OCI-LY7 (cell line): ENCODE data around the gene QPCTL. TPM values are rescaled to one million over a fixed set of nuclear protein-coding genes. Genes with fewer than 3 reads are reported as not detected.

Experiments
- BruUV-seq: library from RNA; stranded (reverse); fragments of 400-500 nt; replicated peaks from 2 replicates; lab custom pipeline; 2021; lab: Mats Ljungman, UMichigan
- CTCF ChIA-PET: fragments of 300-600 bp; sonication (Branson Sonifier 250); formaldehyde crosslinking; loops from one replicate; lab custom pipeline; 2022; ENCODE audit warnings: antibody characterized with exemption; ENCODE audit not compliant: unreplicated experiment; lab: Charles Lee
- POLR2A ChIA-PET: fragments of 300-600 bp; sonication (Branson Sonifier 250); formaldehyde crosslinking; loops from one replicate; lab custom pipeline; 2022; ENCODE audit warnings: antibody characterized with exemption; lab: Charles Lee
- DNase-seq: peaks from one replicate; pipeline ENCODE4 v3.0.0-alpha.2; 2015; ENCODE audit warnings: low spot score
- H2AFZ ChIP-seq: fragments of 200-600 bp; sonication (generic), shearing (Covaris generic); 2 replicates; pipeline ENCODE4 v1.6.1; 2014; ENCODE audit warnings: mild to moderate bottlenecking, antibody characterized with exemption, low read length, moderate library complexity
- H3K27ac ChIP-seq: fragments of 200-600 bp; sonication (generic); 2 replicates; pipeline ENCODE4 v1.5.1; 2014; ENCODE audit warnings: mixed run types, low read depth, mild to moderate bottlenecking, moderate library complexity, low read length, inconsistent platforms; ENCODE audit not compliant: poor library complexity, severe bottlenecking
- H3K36me3 ChIP-seq: fragments of 200-600 bp; sonication (generic); 2 replicates; pipeline ENCODE4 v1.6.1; 2014; ENCODE audit warnings: mild to moderate bottlenecking, antibody characterized with exemption, low read length, moderate library complexity, mixed read lengths; ENCODE audit not compliant: insufficient read depth
- H3K4me1 ChIP-seq: fragments of 200-600 bp; sonication (generic); 2 replicates; pipeline ENCODE4 v1.5.1; 2014; ENCODE audit warnings: mild to moderate bottlenecking, low read length; ENCODE audit not compliant: insufficient read depth, poor library complexity, severe bottlenecking
- H3K4me2 ChIP-seq: fragments of 200-600 bp; sonication (generic); 2 replicates; pipeline ENCODE4 v1.6.1; 2014; ENCODE audit warnings: mild to moderate bottlenecking, low read length
- H3K4me3 ChIP-seq: fragments of 200-600 bp; sonication (generic); 2 replicates; pipeline ENCODE4 v1.5.1; 2014; ENCODE audit warnings: mild to moderate bottlenecking, low read depth, low read length; ENCODE audit not compliant: poor library complexity, severe bottlenecking
- H3K79me2 ChIP-seq: fragments of 200-600 bp; sonication (generic); 2 replicates; pipeline ENCODE4 v1.6.1; 2016; ENCODE audit warnings: low read depth, mild to moderate bottlenecking, low read length, moderate library complexity, mixed read lengths; ENCODE audit not compliant: insufficient read depth
- H3K9me2 ChIP-seq: fragments of 200-600 bp; sonication (generic); 2 replicates; pipeline ENCODE4 v1.6.1; 2016; ENCODE audit warnings: mild to moderate bottlenecking, low read length, mixed read lengths; ENCODE audit not compliant: insufficient read depth
- H3K9me3 ChIP-seq: fragments of 200-600 bp; sonication (generic); 2 replicates; pipeline ENCODE4 v1.6.1; 2014; ENCODE audit warnings: mild to moderate bottlenecking, mixed run types, low read length, mixed read lengths
- H4K20me1 ChIP-seq: fragments of 200-600 bp; sonication (generic); 2 replicates; pipeline ENCODE4 v1.6.1; 2014; ENCODE audit warnings: mild to moderate bottlenecking, antibody characterized with exemption, low read length, moderate library complexity, mixed read lengths; ENCODE audit not compliant: insufficient read depth
- CTCF ChIP-seq: fragments of 200-600 bp; sonication (generic); conservative IDR thresholded peaks from 2 replicates; pipeline ENCODE4 v1.5.1; 2014; ENCODE audit warnings: mild to moderate bottlenecking, antibody characterized with exemption, low read length, moderate library complexity, mixed read lengths
- EZH2phosphoT487 ChIP-seq: fragments of 200-600 bp; sonication (generic); IDR thresholded peaks from 2 replicates; pipeline ENCODE4 v1.6.1; 2018; ENCODE audit warnings: low read depth, borderline replicate concordance, mild to moderate bottlenecking, mixed run types, antibody characterized with exemption, low read length, moderate library complexity, mixed read lengths
- intact Hi-C: fragments of 100-400 bp; cut with micrococcal nuclease; formaldehyde crosslinking; loops from one replicate; pipeline ENCODE4 v1.10.0; 2022; ENCODE audit not compliant: unreplicated experiment
- total RNA-seq, 2 experiments: library from RNA; depleted of rRNA in 1 of 2; stranded (reverse); fragments of >200 nt in 1 of 2; shearing (Covaris generic) in 1 of 2; gene quantifications; 2 replicates each; pipeline ENCODE4 v1.2.3, GENCODE V29; 2014 to 2022

QPCTL gene
- total RNA-seq, 2 experiments from 2014 or later, result 24.8 to 26.3 TPM

GRCh38 chr19:45677351-45678230, 14.9 kb upstream of the QPCTL start:
- no peaks in the 10 kb centered on the region for H3K79me2 ChIP-seq
- peak; percentile 92 for DNase-seq
- ChIA-PET POLR2A (interaction anchor here (0.7 to 2.0 kb wide), 4 partner anchors 14 to 37 kb away, joined by 3 to 9 read pairs (median 4); partner anchors contain the start of genes QPCTL and SNRPD2), CTCF (interaction anchor here (0.6 to 1.5 kb wide), 3 partner anchors 14 to 192 kb away, joined by 4 to 17 read pairs (median 10); partner anchors contain the start of genes QPCTL and SNRPD2)
- no peaks in the 10 kb centered on the region for H4K20me1 ChIP-seq
- no peaks in the 10 kb centered on the region for H3K9me3 ChIP-seq
- H3K4me1 ChIP-seq, result peaks cover 26% of the 10 kb centered on the region
- no peaks in the 10 kb centered on the region for H3K9me2 ChIP-seq
- no TSS peak for BruUV-seq
- peak overlapping the region; percentile 83 for H3K4me2 ChIP-seq
- H3K36me3 ChIP-seq, result no peaks in the 10 kb centered on the region
- intact Hi-C loops, result no loop called here
- H3K27ac ChIP-seq, result no peak overlapping the region
- peak overlapping the region; percentile 7; the same call in 1 of the 2 replicates for H2AFZ ChIP-seq
- TF ChIP-seq EZH2phosphoT487 (no peak), CTCF (peak; percentile 60; the same call in 1 of the 2 replicates)
- H3K4me3 ChIP-seq, result peak overlapping the region; percentile 64

DNA sequence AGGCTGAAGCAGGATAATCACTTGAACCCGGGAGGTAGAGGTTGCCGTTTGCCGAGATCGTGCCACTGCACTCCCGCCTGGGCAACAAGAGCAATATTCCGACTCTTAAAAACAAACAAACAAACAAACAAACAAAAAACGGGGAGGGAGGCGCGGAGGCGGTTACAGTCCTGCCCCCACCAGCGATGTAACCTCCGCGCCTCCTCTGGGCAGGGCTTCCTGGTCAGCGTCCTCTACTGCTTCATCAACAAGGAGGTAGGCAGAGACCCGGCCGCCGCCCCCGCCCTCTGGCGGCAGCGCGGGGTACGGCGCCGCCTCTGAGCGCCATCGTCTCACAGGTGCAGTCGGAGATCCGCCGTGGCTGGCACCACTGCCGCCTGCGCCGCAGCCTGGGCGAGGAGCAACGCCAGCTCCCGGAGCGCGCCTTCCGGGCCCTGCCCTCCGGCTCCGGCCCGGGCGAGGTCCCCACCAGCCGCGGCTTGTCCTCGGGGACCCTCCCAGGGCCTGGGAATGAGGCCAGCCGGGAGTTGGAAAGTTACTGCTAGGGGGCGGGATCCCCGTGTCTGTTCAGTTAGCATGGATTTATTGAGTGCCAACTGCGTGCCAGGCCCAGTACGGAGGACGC, 11.0 kb upstream of the QPCTL start:
- BruUV-seq, result no TSS peak
- Histone ChIP-seq H2AFZ (peak overlapping the region; percentile 66; the same call in 1 of the 2 replicates), H3K79me2 (no peaks in the 10 kb centered on the region), H3K4me3 (peak overlapping the region; percentile 44), H3K4me1 (peaks cover 18% of the 10 kb centered on the region), H4K20me1 (no peaks in the 10 kb centered on the region), H3K36me3 (peaks cover 34% of the 10 kb centered on the region), H3K9me2 (no peaks in the 10 kb centered on the region), H3K9me3 (no peaks in the 10 kb centered on the region), H3K27ac (no peak overlapping the region), H3K4me2 (peak overlapping the region; percentile 52)
- ChIA-PET CTCF (interaction anchor here (1.1 kb wide), 1 partner anchor 88 kb away, joined by 3 read pairs; the partner anchor contains the start of gene SIX5), POLR2A (interaction anchor here (0.8 kb wide), 1 partner anchor 14 kb away, joined by 4 read pairs; the partner anchor contains the start of gene GIPR)
- TF ChIP-seq EZH2phosphoT487, result no peak
- peak; percentile 87 for TF ChIP-seq CTCF
- peak; percentile 82 for DNase-seq
- intact Hi-C loops, result no loop called here
